NCI-H345 treated with DMSO at 0.1 percent for 48 hours (cell line): ENCODE data around the gene CASK.
A peak's percentile ranks its signal among the peaks of the same experiment; 100 is the strongest.

Experiments used
- DNase-seq: peaks from one replicate; lab custom pipeline; 2025; ENCODE audit not compliant: unreplicated experiment; lab: John Stamatoyannopoulos, UW

CASK gene, protein sequence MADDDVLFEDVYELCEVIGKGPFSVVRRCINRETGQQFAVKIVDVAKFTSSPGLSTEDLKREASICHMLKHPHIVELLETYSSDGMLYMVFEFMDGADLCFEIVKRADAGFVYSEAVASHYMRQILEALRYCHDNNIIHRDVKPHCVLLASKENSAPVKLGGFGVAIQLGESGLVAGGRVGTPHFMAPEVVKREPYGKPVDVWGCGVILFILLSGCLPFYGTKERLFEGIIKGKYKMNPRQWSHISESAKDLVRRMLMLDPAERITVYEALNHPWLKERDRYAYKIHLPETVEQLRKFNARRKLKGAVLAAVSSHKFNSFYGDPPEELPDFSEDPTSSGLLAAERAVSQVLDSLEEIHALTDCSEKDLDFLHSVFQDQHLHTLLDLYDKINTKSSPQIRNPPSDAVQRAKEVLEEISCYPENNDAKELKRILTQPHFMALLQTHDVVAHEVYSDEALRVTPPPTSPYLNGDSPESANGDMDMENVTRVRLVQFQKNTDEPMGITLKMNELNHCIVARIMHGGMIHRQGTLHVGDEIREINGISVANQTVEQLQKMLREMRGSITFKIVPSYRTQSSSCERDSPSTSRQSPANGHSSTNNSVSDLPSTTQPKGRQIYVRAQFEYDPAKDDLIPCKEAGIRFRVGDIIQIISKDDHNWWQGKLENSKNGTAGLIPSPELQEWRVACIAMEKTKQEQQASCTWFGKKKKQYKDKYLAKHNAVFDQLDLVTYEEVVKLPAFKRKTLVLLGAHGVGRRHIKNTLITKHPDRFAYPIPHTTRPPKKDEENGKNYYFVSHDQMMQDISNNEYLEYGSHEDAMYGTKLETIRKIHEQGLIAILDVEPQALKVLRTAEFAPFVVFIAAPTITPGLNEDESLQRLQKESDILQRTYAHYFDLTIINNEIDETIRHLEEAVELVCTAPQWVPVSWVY

DNA sequence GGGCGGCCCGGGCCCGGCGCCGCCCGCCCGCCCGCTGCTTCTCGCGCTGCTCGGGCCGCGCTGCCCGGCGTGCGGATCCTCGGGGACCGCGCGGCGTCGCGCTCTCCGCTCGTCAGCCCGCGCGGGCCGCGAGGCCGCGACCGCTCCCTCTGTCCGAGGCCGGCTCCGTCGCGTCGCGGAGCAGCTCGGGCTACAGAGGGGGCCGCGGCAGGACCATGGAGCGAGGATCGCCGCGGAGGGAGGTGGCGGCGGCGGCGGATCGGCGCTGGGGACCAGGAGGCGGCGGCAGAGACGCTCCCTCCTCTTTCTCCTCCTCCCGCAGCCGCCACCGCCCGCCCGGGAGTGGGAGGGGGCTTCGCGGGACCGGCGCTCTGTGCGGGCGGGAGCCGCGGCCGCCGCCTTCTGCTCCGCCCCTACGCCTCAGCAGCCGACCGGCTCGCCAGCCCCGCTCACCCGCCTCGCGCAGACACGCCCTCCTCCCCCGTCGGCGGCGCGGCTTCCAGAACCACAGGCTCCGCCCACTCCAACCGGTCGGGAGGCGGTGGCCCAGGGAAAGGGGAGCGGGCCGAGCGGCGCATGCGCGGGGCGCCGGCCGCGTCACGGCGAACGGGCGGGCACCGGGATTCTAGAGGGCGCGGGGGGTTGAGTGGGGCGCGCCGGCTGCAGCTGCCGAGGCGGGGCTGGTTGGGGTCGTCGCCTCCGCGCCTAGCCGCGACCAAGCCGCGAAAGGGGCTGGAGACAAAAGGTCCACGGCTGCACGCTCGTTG is at the start of gene CASK:
Gene CASK (minus strand): TSS at position 344 of the 767 bp plus-strand sequence. CDS start 566 bp downstream, outside the sequence.
- DNase-seq: peak; percentile 85

DNA sequence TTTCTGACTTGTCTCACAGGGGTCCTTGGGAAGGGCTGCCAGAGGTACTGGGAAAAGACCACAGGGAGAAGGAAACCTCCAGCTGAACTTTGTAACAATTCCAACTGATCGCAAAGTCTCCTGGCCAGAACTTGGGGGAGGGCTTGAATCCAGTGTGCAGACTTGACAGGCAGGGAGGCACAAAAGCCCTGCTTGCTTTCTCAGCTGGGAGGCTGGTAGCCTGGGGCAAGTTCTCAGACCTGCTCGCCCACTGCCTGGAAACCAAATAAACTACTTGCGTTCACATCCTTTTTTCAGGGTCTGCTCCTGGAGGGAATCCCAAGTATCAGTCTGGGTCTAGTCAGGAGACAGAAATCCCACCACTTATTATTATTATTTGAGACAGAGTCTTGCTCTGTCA is 48.0 kb upstream of the CASK start:
- DNase-seq: no peak

DNA sequence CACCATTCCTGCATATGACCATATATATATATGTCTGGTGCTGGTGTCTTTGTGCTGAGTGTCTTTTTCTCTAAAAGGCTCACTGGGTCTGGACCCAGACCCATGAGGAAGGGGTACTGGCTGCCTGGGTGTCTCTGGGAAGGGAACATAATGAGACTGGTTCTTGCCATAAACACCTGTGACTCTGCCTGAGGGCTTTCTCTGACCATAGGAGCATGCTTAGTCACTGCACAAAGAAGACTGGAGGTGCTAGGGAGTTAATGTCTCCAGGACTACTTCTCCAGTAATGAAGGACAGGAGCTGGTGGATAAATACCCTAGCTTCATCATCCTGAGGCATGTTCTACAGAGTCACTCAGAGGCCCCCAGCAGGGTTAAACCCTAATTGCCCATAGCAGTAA is 47.1 kb upstream of the CASK start:
- DNase-seq: no peak

DNA sequence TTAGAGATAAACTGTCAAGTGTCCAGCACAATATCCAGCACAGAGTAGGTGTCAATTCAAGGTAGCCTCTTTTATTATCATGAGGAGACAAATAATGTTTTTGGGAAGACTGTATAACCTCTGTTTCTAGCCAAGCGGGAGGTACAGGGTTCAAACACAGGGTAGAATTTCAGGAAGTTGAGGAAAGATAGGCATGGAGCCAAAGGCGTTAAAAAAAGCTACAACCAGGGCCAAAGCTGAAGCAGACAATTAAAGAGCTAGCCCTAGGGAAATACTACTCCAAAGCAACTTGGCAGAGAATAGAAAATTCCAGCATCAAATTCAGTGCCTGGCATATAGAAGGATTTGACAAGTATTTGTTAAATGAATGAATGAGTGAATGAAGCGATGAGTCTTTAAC is 40.0 kb upstream of the CASK start:
- DNase-seq: no peak

GRCh38 chrX:41960142-41960541 is 36.8 kb upstream of the CASK start:
- no peak for DNase-seq

DNA sequence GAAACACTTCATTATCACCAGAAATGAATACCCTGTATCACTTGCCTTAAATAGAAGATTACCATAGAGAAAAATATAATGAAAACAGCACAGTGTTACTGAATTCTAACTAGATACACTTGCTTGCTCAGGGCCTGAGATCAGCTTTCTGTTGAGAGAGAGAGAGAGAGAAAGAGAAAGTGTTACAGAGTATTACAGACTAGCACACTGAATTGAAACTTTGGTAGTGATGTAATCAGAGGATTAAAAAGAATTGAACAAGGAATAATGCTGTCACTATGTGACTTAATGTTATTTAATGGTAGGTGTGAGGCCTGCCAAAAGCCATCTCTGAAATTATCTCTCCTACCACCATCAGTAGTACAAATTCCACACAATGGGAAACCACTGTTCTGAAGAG is 35.5 kb upstream of the CASK start:
- DNase-seq: no peak

DNA sequence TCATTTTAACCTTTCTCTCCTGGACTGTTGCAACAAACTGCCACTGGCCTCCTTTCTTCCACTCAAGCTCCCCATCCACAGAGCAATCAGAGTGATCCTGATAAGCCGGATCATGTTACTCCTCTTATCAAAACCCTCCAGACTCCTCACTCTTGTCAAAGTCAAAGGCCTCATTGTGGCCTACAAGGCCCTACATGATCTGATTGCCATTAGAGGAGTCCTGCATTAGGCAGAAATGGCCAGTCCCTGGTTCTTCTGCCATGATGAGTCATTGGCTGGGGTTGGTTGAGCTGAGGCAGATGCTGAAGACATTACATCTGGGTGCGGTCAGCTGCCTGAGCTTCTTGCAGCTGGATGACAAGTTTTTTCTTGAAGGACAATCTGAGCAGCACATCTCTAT is 32.7 kb upstream of the CASK start:
- DNase-seq: no peak

- DNase-seq: no peak
Measured at GRCh38 chrX:41952102-41952501, 28.7 kb upstream of the CASK start.

GRCh38 chrX:41946989-41947612 is 23.7 kb upstream of the CASK start:
- DNase-seq: no peak

DNA sequence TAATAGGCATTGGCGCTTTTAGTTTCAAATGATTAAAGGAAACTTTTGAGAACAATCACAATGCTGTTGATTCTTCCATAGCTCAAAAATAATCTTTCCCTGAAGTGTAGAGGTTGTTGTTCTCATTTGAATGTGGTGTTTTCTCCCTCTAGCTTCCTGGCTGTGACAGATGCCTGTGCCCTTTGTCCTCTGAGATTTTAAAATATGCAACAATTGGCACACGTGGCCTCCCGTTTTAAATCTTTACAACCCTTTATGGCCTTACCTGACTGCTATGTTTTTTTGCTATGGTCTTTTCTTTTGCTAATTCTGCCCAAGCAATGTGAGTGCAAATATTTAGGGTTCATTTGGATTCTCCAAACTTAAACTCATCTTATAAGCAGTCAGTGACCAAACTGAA is 22.9 kb upstream of the CASK start:
- no peak for DNase-seq

DNA sequence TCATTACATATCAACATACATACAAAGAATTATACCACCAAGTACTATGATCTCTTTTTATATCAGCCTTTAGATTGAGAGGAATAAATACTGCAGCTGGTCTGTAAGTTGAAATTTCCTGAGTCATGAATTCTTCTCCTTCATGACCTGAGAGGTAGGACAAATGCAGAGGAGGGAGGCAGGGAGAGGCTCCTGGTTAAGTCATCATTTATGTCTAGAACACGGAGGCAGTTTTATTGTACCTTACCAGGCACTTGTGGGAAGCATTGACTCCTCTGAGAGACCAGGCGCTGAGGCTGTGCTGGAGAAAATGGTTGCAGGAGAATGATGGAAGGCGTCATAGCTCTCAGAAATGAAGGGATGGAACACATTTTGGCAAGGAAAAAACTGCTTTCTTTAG is 12.5 kb upstream of the CASK start:
- DNase-seq: no peak

GRCh38 chrX:41933546-41933945 is 10.2 kb upstream of the CASK start:
- DNase-seq: no peak

DNA sequence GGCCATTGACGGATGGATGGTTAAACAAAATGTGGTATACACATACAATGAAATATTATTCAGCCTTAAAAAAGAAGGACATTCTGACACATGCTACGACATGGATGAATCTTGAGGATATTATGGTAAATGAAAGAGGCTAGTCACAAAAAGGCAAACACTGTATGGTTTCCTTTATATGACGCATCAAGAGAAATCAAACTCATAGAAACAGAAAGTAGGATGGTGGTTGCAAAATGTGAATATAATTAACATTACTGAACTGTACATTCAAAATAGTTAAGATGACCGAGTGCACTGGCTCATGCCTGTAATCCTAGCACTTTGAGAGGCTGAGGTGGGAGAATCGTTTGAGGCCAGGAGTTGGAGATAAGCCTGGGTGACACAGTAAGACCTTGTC is 9.5 kb upstream of the CASK start:
- DNase-seq: no peak

GRCh38 chrX:41931591-41931990 is 8.2 kb upstream of the CASK start:
- DNase-seq: no peak

DNA sequence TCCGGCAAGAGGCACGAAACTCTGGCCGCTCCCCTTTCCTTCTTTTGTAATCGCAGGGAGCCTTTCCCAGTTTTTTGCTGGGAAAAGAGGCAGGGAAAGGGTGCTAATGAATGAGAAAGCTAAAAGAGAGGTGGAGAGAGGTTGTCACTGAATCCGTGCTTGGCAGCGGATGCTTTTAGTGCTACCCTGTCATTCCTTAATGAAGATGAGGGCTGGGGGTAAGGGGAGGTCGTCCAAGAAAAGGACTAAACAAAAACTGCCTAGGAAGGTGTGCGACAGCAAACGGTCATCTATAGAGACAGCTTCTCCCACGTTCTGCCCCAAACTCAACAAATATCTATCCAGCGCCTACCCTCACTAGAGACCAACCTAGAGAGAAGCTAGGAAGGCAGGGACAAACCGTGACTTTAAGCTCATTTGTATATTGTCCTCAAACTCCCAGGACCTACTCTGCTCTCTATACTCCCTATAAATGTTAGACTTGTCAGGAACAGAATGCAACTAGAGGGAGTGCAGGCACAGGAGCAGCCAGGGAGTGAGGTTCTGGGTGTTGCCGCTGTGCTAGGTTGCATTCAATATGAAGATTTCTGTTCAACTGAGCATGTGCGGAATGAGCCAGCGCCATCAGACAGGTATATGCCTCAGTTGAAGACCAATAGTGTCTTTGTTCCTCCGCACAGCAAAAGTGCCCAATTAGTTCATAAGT is 777 bp upstream of the CASK start:
- DNase-seq: peak; percentile 34

DNA sequence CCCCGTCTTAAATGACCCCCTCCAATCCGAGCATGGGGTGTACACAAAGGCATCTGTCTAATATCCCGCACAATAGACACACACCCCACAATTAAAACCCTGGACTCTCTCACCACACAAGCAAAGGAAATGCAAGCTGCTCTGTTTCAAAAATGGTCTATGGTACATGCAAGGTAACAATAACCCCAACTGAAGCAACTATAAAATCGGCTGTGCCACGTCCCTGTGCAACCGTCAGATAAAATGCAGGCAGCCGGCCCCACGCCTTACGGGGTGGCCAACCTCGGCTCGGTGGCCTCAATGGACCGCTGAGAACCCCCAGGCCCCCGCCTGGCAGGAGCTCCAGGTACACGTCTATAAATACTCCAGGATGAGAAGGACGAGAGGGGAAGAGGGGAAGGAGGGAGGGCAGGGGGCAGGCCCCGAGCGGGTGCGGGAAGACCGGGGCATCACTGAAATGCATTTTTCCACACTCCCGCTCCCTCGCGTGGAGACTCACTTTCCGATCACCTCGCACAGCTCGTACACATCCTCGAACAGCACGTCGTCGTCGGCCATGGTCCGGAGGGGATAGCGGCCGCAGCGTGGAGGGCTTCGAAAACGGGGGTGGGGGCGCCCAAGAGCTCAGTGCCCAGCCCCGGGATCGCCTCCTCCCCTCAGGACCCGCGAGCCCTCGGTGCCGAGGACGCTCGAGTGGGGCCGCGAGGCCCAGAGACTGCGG is 763 bp downstream of the CASK start:
- peak; percentile 8 for DNase-seq

GRCh38 chrX:41921492-41922430 is 1.6 kb downstream of the CASK start:
- DNase-seq: peak; percentile 11

- DNase-seq: no peak
Measured at GRCh38 chrX:41919870-41920269, 3.5 kb downstream of the CASK start.

GRCh38 chrX:41917517-41917916 is 5.8 kb downstream of the CASK start:
- DNase-seq: no peak
